GM23248 (cell line): ENCODE results near the gene TTC22.

Experiments used
- EZH2 ChIP-seq: fragments of 200-600 bp; sonication (generic); IDR thresholded peaks from 2 replicates; pipeline ENCODE4 v1.6.1; 2018; ENCODE audit warnings: antibody characterized with exemption, mild to moderate bottlenecking; ENCODE audit not compliant: insufficient read depth, poor library complexity, severe bottlenecking
- EZH2phosphoT487 ChIP-seq: fragments of 200-600 bp; sonication (generic); IDR thresholded peaks from 2 replicates; pipeline ENCODE4 v1.6.1; 2018; ENCODE audit warnings: antibody characterized with exemption, moderate library complexity, mild to moderate bottlenecking, low read depth; ENCODE audit not compliant: insufficient read depth

GRCh38 chr1:54813485-54814125 lies 12.5 kb upstream of the TTC22 start:
- TF ChIP-seq EZH2 (no peak), EZH2phosphoT487 (no peak)
